Measurements from ENCODE around the gene PRKCE. TPM values are rescaled to one million over a fixed set of nuclear protein-coding genes. Genes with fewer than 3 reads are reported as not detected.

PRKCE gene
- total RNA-seq, 1 donor from 2014 or later = 21.0 TPM

DNA sequence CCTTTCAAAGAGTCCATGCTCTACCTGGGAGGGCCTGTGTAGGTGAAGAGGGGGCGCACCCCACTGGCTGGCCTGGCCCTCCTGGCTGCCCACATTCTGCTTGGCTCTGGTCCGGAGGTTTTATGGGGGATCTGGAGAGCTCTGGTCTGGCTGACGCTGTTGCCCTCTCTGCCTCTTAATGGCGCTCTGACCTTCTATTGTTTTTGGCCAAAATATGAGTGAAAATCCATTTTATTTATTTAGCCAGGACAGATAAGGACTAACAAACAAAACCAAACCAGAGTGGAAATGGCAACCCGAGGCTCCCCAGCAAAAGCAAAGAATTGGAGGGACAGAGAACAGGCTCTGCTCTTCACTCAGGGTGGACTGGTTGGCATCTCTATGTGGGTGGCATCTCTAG is 45.7 kb downstream of the PRKCE start:
- no peak for DNase-seq (ENCODE audit: low read depth)
- no peaks in the 10 kb centered on the region for H3K27me3 ChIP-seq (ENCODE audit: control insufficient read depth, insufficient read depth, low read length)
- TF ChIP-seq, protein P1, sequence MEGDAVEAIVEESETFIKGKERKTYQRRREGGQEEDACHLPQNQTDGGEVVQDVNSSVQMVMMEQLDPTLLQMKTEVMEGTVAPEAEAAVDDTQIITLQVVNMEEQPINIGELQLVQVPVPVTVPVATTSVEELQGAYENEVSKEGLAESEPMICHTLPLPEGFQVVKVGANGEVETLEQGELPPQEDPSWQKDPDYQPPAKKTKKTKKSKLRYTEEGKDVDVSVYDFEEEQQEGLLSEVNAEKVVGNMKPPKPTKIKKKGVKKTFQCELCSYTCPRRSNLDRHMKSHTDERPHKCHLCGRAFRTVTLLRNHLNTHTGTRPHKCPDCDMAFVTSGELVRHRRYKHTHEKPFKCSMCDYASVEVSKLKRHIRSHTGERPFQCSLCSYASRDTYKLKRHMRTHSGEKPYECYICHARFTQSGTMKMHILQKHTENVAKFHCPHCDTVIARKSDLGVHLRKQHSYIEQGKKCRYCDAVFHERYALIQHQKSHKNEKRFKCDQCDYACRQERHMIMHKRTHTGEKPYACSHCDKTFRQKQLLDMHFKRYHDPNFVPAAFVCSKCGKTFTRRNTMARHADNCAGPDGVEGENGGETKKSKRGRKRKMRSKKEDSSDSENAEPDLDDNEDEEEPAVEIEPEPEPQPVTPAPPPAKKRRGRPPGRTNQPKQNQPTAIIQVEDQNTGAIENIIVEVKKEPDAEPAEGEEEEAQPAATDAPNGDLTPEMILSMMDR (IDR thresholded peaks at IDR 0.05; ENCODE audit: insufficient read depth, low read length, poor library complexity, severe bottlenecking) = no peak
- no peaks in the 10 kb centered on the region for H3K36me3 ChIP-seq (ENCODE audit: control insufficient read depth, insufficient read depth, low read length)
- no peak overlapping the region for H3K4me3 ChIP-seq (ENCODE audit: low read depth, low read length)

DNA sequence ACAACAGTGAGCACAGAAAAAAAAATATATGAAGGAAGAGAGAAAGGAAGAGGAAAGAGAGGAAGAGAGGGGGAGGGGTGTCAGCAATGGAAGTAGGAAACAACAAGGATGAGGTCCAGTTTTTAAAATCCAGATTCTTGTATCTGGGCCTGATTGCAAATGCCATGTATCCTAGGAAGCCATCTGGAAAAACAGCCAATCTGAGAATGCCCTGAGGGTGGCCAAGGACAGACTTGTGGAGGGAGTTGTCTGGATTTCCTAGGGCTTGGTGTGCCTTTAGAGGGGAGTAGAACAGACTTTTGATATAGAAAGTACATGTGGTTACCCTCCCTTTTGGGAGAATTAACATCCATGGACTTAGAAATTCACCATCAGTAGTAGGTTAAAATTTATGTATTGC is 47.1 kb downstream of the PRKCE start:
- TF ChIP-seq, protein P1 (IDR thresholded peaks at IDR 0.05; ENCODE audit: insufficient read depth, low read length, poor library complexity, severe bottlenecking) = no peak
- no peaks in the 10 kb centered on the region for H3K36me3 ChIP-seq (ENCODE audit: control insufficient read depth, insufficient read depth, low read length)
- H3K27me3 ChIP-seq (ENCODE audit: control insufficient read depth, insufficient read depth, low read length) = no peaks in the 10 kb centered on the region
- H3K4me3 ChIP-seq (ENCODE audit: low read depth, low read length) = no peak overlapping the region
- DNase-seq (ENCODE audit: low read depth) = no peak

DNA sequence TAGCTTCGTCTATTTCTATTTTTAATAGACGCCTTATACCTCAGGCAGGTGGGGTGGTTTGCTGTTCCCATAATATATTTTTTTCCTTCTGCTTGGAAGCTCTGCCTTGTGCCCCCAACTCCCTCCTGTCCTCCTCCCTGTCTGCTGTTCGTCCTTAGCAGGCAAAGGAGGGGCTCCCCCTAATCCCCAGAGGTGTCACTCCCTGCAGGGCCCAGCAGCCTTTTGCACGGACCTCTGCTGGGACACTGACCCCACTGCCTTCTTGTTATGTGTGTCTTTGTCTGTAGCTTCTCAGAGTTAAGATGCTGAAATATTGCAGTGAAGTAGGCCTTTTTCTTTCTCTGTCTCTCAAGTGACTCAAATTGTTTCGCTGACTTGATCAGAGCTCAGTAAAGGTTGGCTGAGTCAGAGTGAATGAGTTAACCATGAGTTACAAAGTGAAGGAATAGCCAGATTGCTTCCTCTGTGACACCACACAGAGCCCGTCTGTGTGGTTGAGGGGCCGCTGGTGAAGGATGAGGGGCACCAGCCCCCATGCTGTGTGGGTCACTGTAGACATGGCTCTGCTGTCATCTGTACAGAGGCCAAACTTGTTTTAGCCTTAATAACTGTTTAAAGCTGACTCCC is 47.7 kb downstream of the PRKCE start:
- TF ChIP-seq, protein P1 (IDR thresholded peaks at IDR 0.05; ENCODE audit: insufficient read depth, low read length, poor library complexity, severe bottlenecking) = no peak
- H3K36me3 ChIP-seq (ENCODE audit: control insufficient read depth, insufficient read depth, low read length) = no peaks in the 10 kb centered on the region
- no peak overlapping the region for H3K4me3 ChIP-seq (ENCODE audit: low read depth, low read length)
- peak; percentile 61 for DNase-seq (ENCODE audit: low read depth)
- no peaks in the 10 kb centered on the region for H3K27me3 ChIP-seq (ENCODE audit: control insufficient read depth, insufficient read depth, low read length)

DNA sequence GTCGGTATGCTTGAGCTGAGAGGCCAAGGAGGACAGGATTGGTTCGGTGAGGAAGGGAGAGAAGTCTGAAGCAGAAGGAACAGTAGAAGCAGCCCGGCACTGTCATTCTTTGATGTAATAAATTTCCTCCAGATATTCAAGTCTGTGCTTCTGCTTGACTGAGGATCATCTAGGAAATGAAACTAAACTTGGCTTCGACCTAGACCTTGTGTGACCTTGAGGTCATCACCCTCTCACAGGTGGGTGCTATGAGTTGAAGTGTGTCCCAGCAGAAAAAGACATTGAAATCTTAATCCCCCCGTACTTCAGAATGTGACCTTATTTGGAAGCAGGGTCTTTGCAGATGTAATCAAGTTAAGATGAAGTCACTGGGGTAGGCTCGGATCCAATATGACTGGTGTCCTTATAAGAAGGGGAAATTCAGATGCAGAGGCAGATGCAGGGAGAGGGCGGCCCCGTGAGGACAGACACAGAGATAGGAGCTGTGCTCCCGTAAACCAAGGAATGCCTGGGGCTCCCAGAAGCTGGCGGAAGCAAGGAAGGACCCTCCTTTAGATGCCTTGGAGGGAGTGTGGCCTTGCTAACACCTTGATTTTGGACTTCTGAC is 49.0 kb downstream of the PRKCE start:
- Histone ChIP-seq H3K36me3 (ENCODE audit: control insufficient read depth, insufficient read depth, low read length) (no peaks in the 10 kb centered on the region), H3K27me3 (ENCODE audit: control insufficient read depth, insufficient read depth, low read length) (no peaks in the 10 kb centered on the region), H3K4me3 (ENCODE audit: low read depth, low read length) (no peak overlapping the region)
- TF ChIP-seq, protein P1 (IDR thresholded peaks at IDR 0.05; ENCODE audit: insufficient read depth, low read length, poor library complexity, severe bottlenecking) = no peak
- no peak for DNase-seq (ENCODE audit: low read depth)

DNA sequence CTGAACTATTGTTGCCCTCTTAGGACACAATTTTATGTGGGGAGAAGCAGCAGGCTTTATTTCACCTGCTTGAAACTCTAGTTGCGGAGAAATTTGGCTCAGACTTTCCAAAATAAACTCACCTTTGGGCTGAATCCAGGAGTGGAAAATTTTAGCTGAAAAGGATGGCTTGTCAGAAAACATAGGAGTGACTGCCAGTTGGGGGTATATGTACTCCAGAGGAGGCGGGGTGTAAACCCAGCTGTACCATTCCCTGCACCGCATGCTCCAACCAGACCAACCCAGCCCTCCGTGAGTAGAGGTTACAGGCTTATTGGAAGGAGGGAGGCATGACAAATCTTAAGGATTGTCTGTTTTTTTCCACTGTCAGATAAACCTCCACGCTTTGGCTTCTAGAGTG is 53.8 kb downstream of the PRKCE start:
- Histone ChIP-seq H3K27me3 (ENCODE audit: control insufficient read depth, insufficient read depth, low read length) (no peaks in the 10 kb centered on the region), H3K4me3 (ENCODE audit: low read depth, low read length) (no peak overlapping the region), H3K36me3 (ENCODE audit: control insufficient read depth, insufficient read depth, low read length) (no peaks in the 10 kb centered on the region)
- DNase-seq (ENCODE audit: low read depth) = no peak
- TF ChIP-seq, protein P1 (IDR thresholded peaks at IDR 0.05; ENCODE audit: insufficient read depth, low read length, poor library complexity, severe bottlenecking) = no peak

DNA sequence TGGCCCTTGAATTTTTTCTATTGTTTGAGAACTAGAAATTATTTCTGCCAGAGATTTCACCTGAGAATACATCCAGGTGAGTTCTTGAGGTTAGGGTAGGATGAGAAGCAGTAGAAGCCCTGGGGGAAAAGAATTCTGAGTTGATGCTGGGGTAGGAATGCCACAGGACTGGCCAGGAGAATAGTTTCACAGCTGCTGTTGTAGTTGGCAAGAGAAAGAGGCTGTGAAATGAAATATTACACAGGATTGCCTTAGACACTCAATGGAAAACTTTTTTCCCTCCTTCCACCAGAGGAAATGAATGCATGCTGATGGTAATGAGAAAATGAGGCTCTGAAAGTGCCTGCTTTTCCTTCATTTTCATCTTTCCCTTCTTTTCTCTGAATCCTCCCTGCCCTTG is 54.6 kb downstream of the PRKCE start:
- DNase-seq (ENCODE audit: low read depth) = no peak
- Histone ChIP-seq H3K4me3 (ENCODE audit: low read depth, low read length) (no peak overlapping the region), H3K27me3 (ENCODE audit: control insufficient read depth, insufficient read depth, low read length) (no peaks in the 10 kb centered on the region), H3K36me3 (ENCODE audit: control insufficient read depth, insufficient read depth, low read length) (no peaks in the 10 kb centered on the region)
- TF ChIP-seq, protein P1 (IDR thresholded peaks at IDR 0.05; ENCODE audit: insufficient read depth, low read length, poor library complexity, severe bottlenecking) = no peak
